Medulla oblongata (tissue), 1 donor: Measurements from ENCODE around the gene MAP3K9.
"Not testable (repeated sequence)": the region's sequence is repeated elsewhere in the genome, so short reads cannot be mapped to it uniquely, and the experiment has no call there.

ENCODE experiments used
- DNase-seq: peaks from one replicate; pipeline ENCODE4 v3.0.0-alpha.2; 2015; ENCODE audit errors: extremely low spot score

The MAP3K9 gene

GRCh38 chr14:70724944-70725343 is 84.4 kb downstream of the MAP3K9 start:
- DNase-seq: no peak

- no peak for DNase-seq
These were observed 85.2 kb downstream of the MAP3K9 start for GRCh38 chr14:70724110-70724509.

- DNase-seq: no peak
These were observed 86.0 kb downstream of the MAP3K9 start for GRCh38 chr14:70723276-70723675.

GRCh38 chr14:70722418-70722817 is 86.9 kb downstream of the MAP3K9 start:
- no peak for DNase-seq

- DNase-seq: no peak
These were observed 87.8 kb downstream of the MAP3K9 start for GRCh38 chr14:70721542-70721941.

GRCh38 chr14:70718383-70719118 is 90.8 kb downstream of the MAP3K9 start:
- no peak for DNase-seq

- no peak for DNase-seq
These were observed 92.4 kb downstream of the MAP3K9 start for GRCh38 chr14:70716958-70717357.

GRCh38 chr14:70716483-70716882 is 92.8 kb downstream of the MAP3K9 start:
- DNase-seq: no peak

- DNase-seq: peak; percentile 65
These were observed 95.2 kb downstream of the MAP3K9 start for GRCh38 chr14:70714055-70714550.

- no peak for DNase-seq
These were observed 95.8 kb downstream of the MAP3K9 start for GRCh38 chr14:70713511-70713916.

- DNase-seq: no peak
These were observed 96.2 kb downstream of the MAP3K9 start for GRCh38 chr14:70713096-70713495.

- no peak for DNase-seq
These were observed 97.9 kb downstream of the MAP3K9 start for GRCh38 chr14:70711451-70711850.

- DNase-seq: no peak
These were observed 99.5 kb downstream of the MAP3K9 start for GRCh38 chr14:70709726-70710382.

GRCh38 chr14:70708717-70709570 is 100.4 kb downstream of the MAP3K9 start:
- no peak for DNase-seq

GRCh38 chr14:70707138-70708038 is 101.9 kb downstream of the MAP3K9 start:
- no peak for DNase-seq

- DNase-seq: no peak
These were observed 103.1 kb downstream of the MAP3K9 start for GRCh38 chr14:70706177-70706576.

GRCh38 chr14:70704960-70705359 is 104.4 kb downstream of the MAP3K9 start:
- DNase-seq: no peak

GRCh38 chr14:70703621-70704168 is 105.6 kb downstream of the MAP3K9 start:
- not testable (repeated sequence) for DNase-seq

GRCh38 chr14:70702161-70702560 is 107.2 kb downstream of the MAP3K9 start:
- peak; percentile 20 for DNase-seq

- no peak for DNase-seq
These were observed 107.7 kb downstream of the MAP3K9 start for GRCh38 chr14:70701610-70702009.
